GM12878 (cell line): ENCODE results near the gene RPUSD1. TPM values are rescaled to one million over a fixed set of nuclear protein-coding genes. Genes with fewer than 3 reads are reported as not detected.

ENCODE experiments used
- ATAC-seq: fragments of 200-7000 bp; cut with Tn5 transposase; 3 replicates; pipeline ENCODE4 v1.9.1; 2020; ENCODE audit warnings: mild to moderate bottlenecking, moderate library complexity
- BruUV-seq: library from RNA; stranded (reverse); fragments of 400-500 nt; replicated peaks from 2 replicates; lab custom pipeline; 2021; lab: Mats Ljungman, UMichigan
- CTCF ChIA-PET: fragments of 300-600 bp; sonication (Branson Sonifier 250); formaldehyde crosslinking; extraction: SDS; loops from one replicate; lab custom pipeline; 2021; ENCODE audit warnings: inconsistent platforms; lab: Yijun Ruan, JAX
- POLR2A ChIA-PET: fragments of 350-600 bp; formaldehyde crosslinking; extraction: SDS; loops from one replicate; lab custom pipeline; 2021; ENCODE audit warnings: inconsistent platforms; lab: Charles Lee
- RAD21 ChIA-PET: fragments of 300-600 bp; sonication (Branson Sonifier 250); formaldehyde crosslinking; loops from one replicate; lab custom pipeline; 2023; ENCODE audit warnings: antibody characterized with exemption; ENCODE audit not compliant: unreplicated experiment; lab: Charles Lee
- SMC1A ChIA-PET: fragments of 300-600 bp; sonication (Branson Sonifier 250); formaldehyde crosslinking; loops from one replicate; lab custom pipeline; 2023; ENCODE audit not compliant: unreplicated experiment, uncharacterized antibody; lab: Charles Lee
- DNase-seq: peaks from one replicate; pipeline ENCODE4 v3.0.0-alpha.2; 2011; ENCODE audit warnings: low read depth, low spot score
- FAIRE-seq: peaks from 3 replicates; lab custom pipeline; 2011; peaks lifted over from hg19 to GRCh38; lab: Jason Lieb, UNC
- H2AFZ ChIP-seq: 2 replicates; pipeline ENCODE4 v1.6.0; 2011; ENCODE audit warnings: low read depth, low read length, control low read depth; ENCODE audit not compliant: control insufficient read depth
- H3K27ac ChIP-seq: 2 replicates; pipeline ENCODE4 v1.5.1; 2011; ENCODE audit warnings: control low read depth; ENCODE audit not compliant: control insufficient read depth, insufficient read depth
- H3K27me3 ChIP-seq, 2 experiments: replicated peaks in 1 of 2; 2 replicates each; pipeline versions ENCODE4 v1.6.0 to v1.6.1; 2011; ENCODE audit warnings: low read length in 1 of 2; ENCODE audit not compliant: control insufficient read depth in 2 of 2, insufficient read depth in 2 of 2
- H3K36me3 ChIP-seq, 2 experiments: 2 replicates each; pipeline ENCODE4 v1.5.1; 2011; ENCODE audit warnings: low read length in 1 of 2; ENCODE audit not compliant: control insufficient read depth in 2 of 2, insufficient read depth in 2 of 2
- H3K4me1 ChIP-seq: 2 replicates; pipeline ENCODE4 v1.6.1; 2011; ENCODE audit warnings: mild to moderate bottlenecking, low read length, moderate library complexity, mixed read lengths; ENCODE audit not compliant: control insufficient read depth, insufficient read depth
- H3K4me2 ChIP-seq: 2 replicates; pipeline ENCODE4 v1.6.0; 2011; ENCODE audit warnings: control low read depth; ENCODE audit not compliant: control insufficient read depth, insufficient read depth
- H3K4me3 ChIP-seq: fragments of 200-600 bp; sonication (generic); 2 replicates; pipeline ENCODE4 v1.5.1; 2016
- H3K79me2 ChIP-seq: 2 replicates; pipeline ENCODE4 v1.6.0; 2011; ENCODE audit warnings: low read length; ENCODE audit not compliant: control insufficient read depth, insufficient read depth
- H3K9ac ChIP-seq: 2 replicates; pipeline ENCODE4 v1.8.0; 2011; ENCODE audit warnings: low read length, control low read depth, mixed read lengths; ENCODE audit not compliant: control insufficient read depth, insufficient read depth
- H3K9me3 ChIP-seq: replicated peaks from 3 replicates; pipeline ENCODE4 v1.5.1; 2011; ENCODE audit warnings: mild to moderate bottlenecking, low read length; ENCODE audit not compliant: control insufficient read depth, insufficient read depth
- H4K20me1 ChIP-seq: 2 replicates; pipeline ENCODE4 v1.6.0; 2011; ENCODE audit not compliant: control insufficient read depth, insufficient read depth
- CUX1 ChIP-seq: IDR thresholded peaks from 2 replicates; pipeline ENCODE4 v1.6.1; 2012; ENCODE audit warnings: improper control_type of control experiment, low read depth, low read length; ENCODE audit not compliant: insufficient replicate concordance
- EGR1 ChIP-seq, 2 experiments: IDR thresholded peaks; 1 replicate in 1 of 2; 2 replicates in 1 of 2; pipeline ENCODE4 v1.6.1; 2011 to 2012; ENCODE audit warnings: low read depth in 2 of 2, low read length in 2 of 2, borderline replicate concordance in 1 of 2, mild to moderate bottlenecking in 1 of 2, moderate library complexity in 1 of 2
- MEF2A ChIP-seq: IDR thresholded peaks from 2 replicates; pipeline ENCODE4 v1.6.1; 2011; ENCODE audit warnings: low read depth, mild to moderate bottlenecking, low read length, moderate library complexity; ENCODE audit not compliant: insufficient read depth
- NR2C1 ChIP-seq: fragments of 450-650 bp; IDR thresholded peaks from 2 replicates; pipeline ENCODE4 v1.6.1; 2017; ENCODE audit warnings: antibody characterized with exemption, mild to moderate bottlenecking, moderate library complexity
- NR2C2 ChIP-seq: IDR thresholded peaks from 2 replicates; pipeline ENCODE4 v1.6.1; 2011; ENCODE audit warnings: borderline replicate concordance, low read depth; ENCODE audit not compliant: control insufficient read depth, insufficient read length
- RELB ChIP-seq: fragments of 450-650 bp; IDR thresholded peaks from 2 replicates; pipeline ENCODE4 v1.6.1; 2017; ENCODE audit warnings: low read depth, mild to moderate bottlenecking, moderate library complexity
- RFX5 ChIP-seq: IDR thresholded peaks from 2 replicates; pipeline ENCODE4 v1.6.1; 2011; ENCODE audit warnings: low read depth, low read length, improper control_type of control experiment
- WGBS: methylation state at CpG from one replicate; pipeline ENCODE4 v1.1.6; 2016; ENCODE audit warnings: low lambda C conversion rate; ENCODE audit not compliant: insufficient replicate concordance, insufficient coverage; ENCODE audit errors: missing lambda C conversion rate; 5-methylcytosine and 5-hydroxymethylcytosine counted together
- in situ Hi-C: fragments of 300-500 bp; cut with MboI; formaldehyde crosslinking; loops from 9 replicates; pipeline ENCODE4 v1.14.3; 2018; ENCODE audit warnings: mixed read lengths
- intact Hi-C: fragments of 100-400 bp; cut with micrococcal nuclease; formaldehyde crosslinking; loops from one replicate; pipeline ENCODE4 v1.14.2; 2022; ENCODE audit not compliant: unreplicated experiment
- polyA plus RNA-seq, 11 experiments: library from polyadenylated mRNA; depleted of rRNA in 4 of 11; unstranded in 6 of 11; stranded (reverse) in 5 of 11; fragments of >200 nt; fragmentation: Nextera tagmentation in 4 of 11; fragmentation: Illumina TruSeq in 1 of 11; extraction: Ambion mirVana in 4 of 11; extraction: Trizol in 1 of 11; gene quantifications; 1 replicate in 1 of 11; 2 replicates in 10 of 11; pipeline versions ENCODE4 v1.2.1 to v1.2.3, GENCODE V29; 2011 to 2016; ENCODE audit warnings: inconsistent platforms in 2 of 11, missing spikeins in 2 of 11, low read depth in 1 of 11
- total RNA-seq, 4 experiments: library from RNA; depleted of rRNA in 3 of 4; stranded (reverse); fragments of >200 nt in 3 of 4; fragmentation: Illumina TruSeq in 1 of 4; extraction: Trizol in 1 of 4; gene quantifications; 2 replicates each; pipeline versions ENCODE4 v1.2.1 to v1.2.3, GENCODE V29; 2013 to 2021

RPUSD1 gene
- total and polyA plus RNA-seq, 10 of the 15 experiments (the other 5 are each of a cell fraction or from before 2014, with no cell fraction given) = 0.55 to 49.9 (median 21.1) TPM

GRCh38 chr16:818592-818991, 30.4 kb upstream of the RPUSD1 start:
- DNase-seq (no peak), FAIRE-seq (peak; percentile 85), ATAC-seq (no peak)
- H3K79me2 ChIP-seq = no peaks in the 10 kb centered on the region
- no peak overlapping the region for H3K4me3 ChIP-seq
- no peak overlapping the region for H3K27ac ChIP-seq
- ChIA-PET CTCF (no interaction called here), SMC1A (no interaction called here), RAD21 (no interaction called here), POLR2A (no interaction called here)
- in situ Hi-C loops = no loop called here
- TF ChIP-seq RELB = no peak
- TF ChIP-seq EGR1 (IDR thresholded peaks at IDR 0.05; ENCODE audit: borderline replicate concordance in 1 of 2, low read depth in 2 of 2, low read length in 2 of 2) = no peak
- no peak for TF ChIP-seq NR2C1
- no peak for TF ChIP-seq MEF2A
- no peak for TF ChIP-seq NR2C2
- TF ChIP-seq CUX1 = no peak
- no peak for TF ChIP-seq RFX5
- no peaks in the 10 kb centered on the region for H3K36me3 ChIP-seq
- H2AFZ ChIP-seq = no peak overlapping the region
- no TSS peak for BruUV-seq
- no peak overlapping the region for H3K9ac ChIP-seq
- H3K4me1 ChIP-seq = no peaks in the 10 kb centered on the region
- no peak overlapping the region for H3K4me2 ChIP-seq
- H3K9me3 ChIP-seq = no peaks in the 10 kb centered on the region; the same call in 2 of the 3 replicates
- H4K20me1 ChIP-seq = no peaks in the 10 kb centered on the region
- intact Hi-C loops = no loop called here
- H3K27me3 ChIP-seq = no peaks in the 10 kb centered on the region; a peak in 1 of 4 replicates
- 31% methylated on average over 2 of the region's 2 CpGs for WGBS
